GM23338 (cell line): Measurements from ENCODE around the gene SFSWAP. TPM values are rescaled to one million over a fixed set of nuclear protein-coding genes. Genes with fewer than 3 reads are reported as not detected.
A peak's percentile ranks its signal among the peaks of the same experiment; 100 is the strongest.
"Not testable (repeated sequence)": the region's sequence is repeated elsewhere in the genome, so short reads cannot be mapped to it uniquely, and the experiment has no call there.

Experiments
- ATAC-seq: fragments of 200-7000 bp; cut with Tn5 transposase; 3 replicates; pipeline ENCODE4 v1.9.1; 2020
- DNase-seq: peaks from one replicate; pipeline ENCODE4 v3.0.0-alpha.2; 2015; ENCODE audit warnings: low spot score
- H2AFZ ChIP-seq: fragments of 200-600 bp; sonication (generic); 2 replicates; pipeline ENCODE4 v1.8.0; 2016; ENCODE audit warnings: antibody characterized with exemption, mild to moderate bottlenecking, moderate library complexity
- H3F3A ChIP-seq: fragments of 200-600 bp; sonication (generic); replicated peaks from 2 replicates; pipeline ENCODE4 v1.8.0; 2017; ENCODE audit warnings: antibody characterized with exemption, mixed run types, low read depth
- H3K27ac ChIP-seq: fragments of 200-600 bp; sonication (generic); 2 replicates; pipeline ENCODE4 v1.6.1; 2016; ENCODE audit warnings: low read depth
- H3K27me3 ChIP-seq: fragments of 200-600 bp; sonication (generic); 2 replicates; pipeline ENCODE4 v1.8.0; 2016; ENCODE audit warnings: mild to moderate bottlenecking, mixed run types, moderate library complexity; ENCODE audit not compliant: insufficient read depth
- H3K36me3 ChIP-seq: fragments of 200-600 bp; sonication (generic); 2 replicates; pipeline ENCODE4 v1.8.0; 2016; ENCODE audit warnings: mild to moderate bottlenecking; ENCODE audit not compliant: insufficient read depth
- H3K4me1 ChIP-seq: fragments of 200-600 bp; sonication (generic); 2 replicates; pipeline ENCODE4 v1.8.0; 2016; ENCODE audit warnings: mild to moderate bottlenecking, moderate library complexity; ENCODE audit not compliant: insufficient read depth
- H3K4me2 ChIP-seq: fragments of 200-600 bp; sonication (generic); 2 replicates; pipeline ENCODE4 v1.7.1; 2017; ENCODE audit warnings: mixed run types
- H3K4me3 ChIP-seq: fragments of 200-600 bp; sonication (generic); 2 replicates; pipeline ENCODE4 v1.6.1; 2016; ENCODE audit warnings: mixed run types
- H3K79me2 ChIP-seq: fragments of 200-600 bp; sonication (generic); replicated peaks from 2 replicates; pipeline ENCODE4 v1.8.0; 2017; ENCODE audit warnings: mild to moderate bottlenecking; ENCODE audit not compliant: insufficient read depth
- H3K9me2 ChIP-seq: fragments of 200-600 bp; sonication (generic); 2 replicates; pipeline ENCODE4 v1.8.0; 2017; ENCODE audit not compliant: insufficient read depth
- H4K20me1 ChIP-seq: fragments of 200-600 bp; sonication (generic); replicated peaks from 2 replicates; pipeline ENCODE4 v1.8.0; 2017; ENCODE audit warnings: mild to moderate bottlenecking; ENCODE audit not compliant: insufficient read depth
- H3K27ac Mint-ChIP-seq: 2 replicates; pipeline ENCODE4 v1.8.0; 2020; ENCODE audit warnings: inconsistent platforms, mild to moderate bottlenecking, moderate library complexity, mixed read lengths
- H3K27me3 Mint-ChIP-seq: 3 replicates; pipeline ENCODE4 v1.8.0; 2022; ENCODE audit warnings: low read depth, mild to moderate bottlenecking, moderate library complexity, mixed read lengths, inconsistent platforms; ENCODE audit not compliant: insufficient read depth, poor library complexity
- H3K36me3 Mint-ChIP-seq: 3 replicates; pipeline ENCODE4 v1.8.0; 2021; ENCODE audit warnings: low read depth, mild to moderate bottlenecking, inconsistent platforms, moderate library complexity, mixed read lengths
- H3K4me1 Mint-ChIP-seq: 3 replicates; pipeline ENCODE4 v1.8.0; 2020; ENCODE audit warnings: mild to moderate bottlenecking, inconsistent platforms, mixed read lengths
- H3K4me3 Mint-ChIP-seq: 3 replicates; pipeline ENCODE4 v1.8.0; 2021; ENCODE audit warnings: moderate library complexity, mild to moderate bottlenecking, inconsistent platforms, mixed read lengths
- H3K9me3 Mint-ChIP-seq: 3 replicates; pipeline ENCODE4 v1.8.0; 2020; ENCODE audit warnings: moderate library complexity, mild to moderate bottlenecking, inconsistent platforms, mixed read lengths
- CREB1 ChIP-seq: fragments of 250-450 bp; sonication (Bioruptor Pico); IDR thresholded peaks from 2 replicates; pipeline ENCODE4 v1.5.0; 2020; ENCODE audit warnings: low read depth, mild to moderate bottlenecking, moderate library complexity
- EZH2 ChIP-seq: fragments of 200-600 bp; sonication (generic); IDR thresholded peaks from one replicate; pipeline ENCODE4 v1.8.0; 2017; ENCODE audit warnings: antibody characterized with exemption, mild to moderate bottlenecking, low read depth; ENCODE audit not compliant: unreplicated experiment
- EZH2phosphoT487 ChIP-seq: fragments of 200-600 bp; sonication (generic); IDR thresholded peaks from one replicate; pipeline ENCODE4 v1.8.1; 2018; ENCODE audit warnings: antibody characterized with exemption; ENCODE audit not compliant: unreplicated experiment
- JUNB ChIP-seq: IDR thresholded peaks from one replicate; pipeline ENCODE4 v1.6.1; 2016; ENCODE audit warnings: antibody characterized with exemption; ENCODE audit not compliant: unreplicated experiment
- POLR2AphosphoS5 ChIP-seq: IDR thresholded peaks from 2 replicates; pipeline ENCODE4 v1.6.1; 2016; ENCODE audit warnings: antibody characterized with exemption, low read depth
- REST ChIP-seq: IDR thresholded peaks from one replicate; pipeline ENCODE4 v1.6.1; 2018; ENCODE audit warnings: antibody characterized with exemption; ENCODE audit not compliant: unreplicated experiment
- STAT1 ChIP-seq: IDR thresholded peaks from one replicate; pipeline ENCODE4 v1.6.1; 2016; ENCODE audit warnings: antibody characterized with exemption; ENCODE audit not compliant: unreplicated experiment
- polyA plus RNA-seq: library from polyadenylated mRNA; unstranded; fragments of >200 nt; fragmentation: Nextera tagmentation; extraction: Ambion mirVana; gene quantifications from 2 replicates; pipeline ENCODE4 v1.2.1, GENCODE V29; 2016
- total RNA-seq: library from RNA; depleted of rRNA; stranded (reverse); fragments of >200 nt; shearing (Covaris generic); gene quantifications from 2 replicates; pipeline ENCODE4 v1.2.3, GENCODE V29; 2014

The SFSWAP gene
- total and polyA plus RNA-seq, 2 experiments from 2014 or later = 41.0 to 49.8 TPM

- not testable (repeated sequence) for ATAC-seq, H3K36me3 ChIP-seq, H3K36me3 Mint-ChIP-seq, H4K20me1 ChIP-seq, DNase-seq, H3K27me3 ChIP-seq, H3K9me2 ChIP-seq, H3K4me1 ChIP-seq, H3K27ac Mint-ChIP-seq, H3K4me2 ChIP-seq, H3K4me3 ChIP-seq, H2AFZ ChIP-seq, H3K4me1 Mint-ChIP-seq, H3K4me3 Mint-ChIP-seq, H3F3A ChIP-seq, H3K9me3 Mint-ChIP-seq, H3K27ac ChIP-seq, H3K79me2 ChIP-seq, H3K27me3 Mint-ChIP-seq
These were observed 43.8 kb upstream of the SFSWAP start for GRCh38 chr12:131666978-131667601.

GRCh38 chr12:131671276-131671675 lies 39.6 kb upstream of the SFSWAP start:
- Histone ChIP-seq H4K20me1 (no peaks in the 10 kb centered on the region), H3K27ac (no peak overlapping the region), H3K4me3 (no peak overlapping the region), H3K36me3 (no peaks in the 10 kb centered on the region), H3K79me2 (no peaks in the 10 kb centered on the region), H3K27me3 (no peaks in the 10 kb centered on the region), H3F3A (no peaks in the 10 kb centered on the region), H3K4me2 (no peak overlapping the region), H3K9me2 (no peaks in the 10 kb centered on the region), H2AFZ (no peak overlapping the region), H3K4me1 (no peaks in the 10 kb centered on the region)
- Mint-ChIP-seq H3K9me3 (peaks cover 10% of the 10 kb centered on the region; the same call in 2 of the 3 replicates), H3K36me3 (peaks cover 3% of the 10 kb centered on the region; the same call in 1 of the 3 replicates), H3K4me1 (peaks cover 2% of the 10 kb centered on the region; the same call in 1 of the 3 replicates), H3K4me3 (no peak overlapping the region), H3K27me3 (peaks cover 4% of the 10 kb centered on the region), H3K27ac (no peak overlapping the region)
- no peak for DNase-seq
- TF ChIP-seq POLR2AphosphoS5 = 0 out of 2 replicates have a peak, but pooled peaks have one; percentile 15
- no peak for TF ChIP-seq CREB1 (CRISPR knock-in tag)
- ATAC-seq = no peak; the same call in 2 of the 3 replicates

GRCh38 chr12:131671871-131672270 lies 39.0 kb upstream of the SFSWAP start:
- no peak for ATAC-seq
- no peak for TF ChIP-seq REST
- TF ChIP-seq EZH2 = no peak
- no peak for TF ChIP-seq EZH2phosphoT487
- no peak for TF ChIP-seq STAT1
- TF ChIP-seq JUNB = no peak

More at GRCh38 chr12:131671871-131672270, 39.0 kb upstream of the SFSWAP start:
- H3K27ac ChIP-seq = no peak overlapping the region
- Mint-ChIP-seq H3K27me3 (peaks cover 4% of the 10 kb centered on the region), H3K36me3 (peaks cover 3% of the 10 kb centered on the region; the same call in 1 of the 3 replicates), H3K4me3 (no peak overlapping the region), H3K4me1 (peaks cover 2% of the 10 kb centered on the region; the same call in 1 of the 3 replicates), H3K9me3 (peaks cover 10% of the 10 kb centered on the region; the same call in 2 of the 3 replicates), H3K27ac (no peak overlapping the region)
- H2AFZ ChIP-seq = no peak overlapping the region
- no peak overlapping the region for H3K4me3 ChIP-seq
- no peak overlapping the region for H3K4me2 ChIP-seq
- H3K9me2 ChIP-seq = no peaks in the 10 kb centered on the region
- H3K27me3 ChIP-seq = no peaks in the 10 kb centered on the region
- H3K4me1 ChIP-seq = no peaks in the 10 kb centered on the region
- H3K36me3 ChIP-seq = no peaks in the 10 kb centered on the region
- H3F3A ChIP-seq = no peaks in the 10 kb centered on the region
- no peak for DNase-seq
- no peaks in the 10 kb centered on the region for H4K20me1 ChIP-seq
- H3K79me2 ChIP-seq = no peaks in the 10 kb centered on the region
